Mucosa of stomach (tissue), 1 donor: Measurements from ENCODE around the gene TCHH.

Experiments used
- H3K27me3 ChIP-seq: one replicate; pipeline ENCODE4 v1.7.0; 2013; ENCODE audit warnings: mild to moderate bottlenecking, low read length; ENCODE audit not compliant: control insufficient read depth, insufficient read depth
- H3K36me3 ChIP-seq: one replicate; pipeline ENCODE4 v1.7.0; 2013; ENCODE audit warnings: low read length; ENCODE audit not compliant: control insufficient read depth, insufficient read depth
- H3K4me1 ChIP-seq: one replicate; pipeline ENCODE4 v1.7.0; 2013; ENCODE audit warnings: mild to moderate bottlenecking, low read length; ENCODE audit not compliant: control insufficient read depth, insufficient read depth
- H3K4me3 ChIP-seq: one replicate; pipeline ENCODE4 v1.7.0; 2013; ENCODE audit warnings: low read length
- H3K9ac ChIP-seq: one replicate; pipeline ENCODE4 v1.7.0; 2013; ENCODE audit warnings: mild to moderate bottlenecking, low read length, moderate library complexity
- H3K9me3 ChIP-seq: one replicate; pipeline ENCODE4 v1.7.0; 2013; ENCODE audit warnings: mild to moderate bottlenecking, low read length, moderate library complexity; ENCODE audit not compliant: control insufficient read depth
- donor health status: Pancreatic carcinoma.

TCHH gene

DNA sequence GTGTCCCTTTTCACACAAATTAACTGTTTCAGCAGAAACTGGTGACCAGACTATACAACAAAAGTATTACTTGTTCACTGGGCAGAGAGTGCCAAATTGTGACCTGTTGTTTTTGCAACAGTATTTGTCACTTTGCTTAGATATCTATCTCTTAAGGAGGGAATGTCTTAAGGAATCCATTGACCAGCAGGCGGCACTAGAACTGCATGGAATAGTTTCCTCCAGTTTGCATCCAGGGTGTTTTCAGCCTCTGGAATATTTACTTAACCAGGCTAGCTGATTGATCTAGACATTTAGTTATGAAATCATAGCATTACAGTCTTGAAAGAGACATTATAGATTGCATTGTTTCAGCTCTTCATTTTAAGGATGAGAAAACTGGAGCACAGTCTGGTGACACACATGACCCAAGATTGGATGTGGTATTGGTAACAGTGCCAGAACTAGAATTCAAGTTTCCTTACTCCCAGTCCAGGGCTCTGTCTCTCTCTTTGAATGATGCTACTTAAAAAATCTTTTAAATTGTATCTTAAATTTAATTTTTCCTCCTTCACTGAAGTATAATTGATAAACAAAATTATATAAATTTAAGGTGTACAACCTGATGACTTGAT lies 26.8 kb upstream of the TCHH start:
- Histone ChIP-seq H3K9ac (no peak overlapping the region), H3K4me3 (no peak overlapping the region), H3K4me1 (peaks cover 5% of the 10 kb centered on the region), H3K27me3 (peaks cover 4% of the 10 kb centered on the region), H3K9me3 (no peaks in the 10 kb centered on the region), H3K36me3 (no peaks in the 10 kb centered on the region)

DNA sequence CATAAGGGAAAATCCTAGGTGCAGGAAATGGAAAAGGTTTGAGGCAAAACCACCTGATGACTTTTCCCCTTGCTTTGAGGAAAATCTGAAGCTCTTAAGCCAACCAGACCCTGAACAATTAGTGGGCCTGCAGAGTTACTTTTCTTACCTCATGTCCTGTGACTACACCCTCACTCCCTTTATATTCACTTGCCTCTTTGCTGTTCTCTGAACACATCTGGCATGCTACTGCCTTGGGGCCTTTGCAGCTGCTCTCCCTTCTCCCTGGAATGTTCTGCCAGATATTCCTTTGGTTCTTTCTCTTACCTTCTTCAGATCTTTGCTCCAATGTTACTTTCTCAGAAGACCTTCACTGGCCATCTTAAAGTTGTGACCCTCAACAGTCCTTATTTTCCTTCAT lies 22.0 kb upstream of the TCHH start:
- Histone ChIP-seq H3K36me3 (no peaks in the 10 kb centered on the region), H3K4me3 (no peak overlapping the region), H3K9ac (no peak overlapping the region), H3K4me1 (no peaks in the 10 kb centered on the region), H3K9me3 (no peaks in the 10 kb centered on the region), H3K27me3 (peaks cover 4% of the 10 kb centered on the region)

- Histone ChIP-seq H3K9me3 (no peaks in the 10 kb centered on the region), H3K4me1 (no peaks in the 10 kb centered on the region), H3K36me3 (no peaks in the 10 kb centered on the region), H3K4me3 (no peak overlapping the region), H3K9ac (no peak overlapping the region), H3K27me3 (no peaks in the 10 kb centered on the region)
Measured at GRCh38 chr1:152130186-152130585, 14.9 kb upstream of the TCHH start.

DNA sequence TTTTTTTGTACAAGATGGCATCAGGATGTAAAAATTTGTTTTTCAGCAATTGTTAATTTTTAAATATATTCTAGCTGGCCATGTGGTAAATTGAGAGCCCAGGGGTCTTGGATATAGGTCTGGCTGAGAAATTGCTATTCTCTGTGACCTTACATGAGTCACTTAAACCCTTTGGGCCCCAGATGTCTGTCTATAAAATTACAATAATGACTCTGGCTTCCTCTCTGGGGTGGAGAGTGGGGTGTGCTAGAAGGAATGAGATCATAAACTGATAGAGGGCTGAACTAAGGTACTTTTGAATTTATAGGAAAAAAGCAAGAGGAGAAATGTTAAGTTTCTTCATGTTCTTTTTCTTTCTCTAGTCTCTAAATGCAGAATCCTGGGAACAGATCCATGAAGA lies 12.4 kb upstream of the TCHH start:
- Histone ChIP-seq H3K9me3 (no peaks in the 10 kb centered on the region), H3K9ac (no peak overlapping the region), H3K27me3 (no peaks in the 10 kb centered on the region), H3K4me3 (no peak overlapping the region), H3K36me3 (no peaks in the 10 kb centered on the region), H3K4me1 (no peaks in the 10 kb centered on the region)

GRCh38 chr1:152125834-152126443 lies 10.7 kb upstream of the TCHH start:
- H3K36me3 ChIP-seq: no peaks in the 10 kb centered on the region
- H3K9me3 ChIP-seq: no peaks in the 10 kb centered on the region
- no peak overlapping the region for H3K9ac ChIP-seq
- no peak overlapping the region for H3K4me3 ChIP-seq
- no peaks in the 10 kb centered on the region for H3K27me3 ChIP-seq
- no peaks in the 10 kb centered on the region for H3K4me1 ChIP-seq

- Histone ChIP-seq H3K27me3 (peaks cover 23% of the 10 kb centered on the region), H3K4me1 (no peaks in the 10 kb centered on the region)
Measured at GRCh38 chr1:152118915-152119314, 3.7 kb upstream of the TCHH start.

DNA sequence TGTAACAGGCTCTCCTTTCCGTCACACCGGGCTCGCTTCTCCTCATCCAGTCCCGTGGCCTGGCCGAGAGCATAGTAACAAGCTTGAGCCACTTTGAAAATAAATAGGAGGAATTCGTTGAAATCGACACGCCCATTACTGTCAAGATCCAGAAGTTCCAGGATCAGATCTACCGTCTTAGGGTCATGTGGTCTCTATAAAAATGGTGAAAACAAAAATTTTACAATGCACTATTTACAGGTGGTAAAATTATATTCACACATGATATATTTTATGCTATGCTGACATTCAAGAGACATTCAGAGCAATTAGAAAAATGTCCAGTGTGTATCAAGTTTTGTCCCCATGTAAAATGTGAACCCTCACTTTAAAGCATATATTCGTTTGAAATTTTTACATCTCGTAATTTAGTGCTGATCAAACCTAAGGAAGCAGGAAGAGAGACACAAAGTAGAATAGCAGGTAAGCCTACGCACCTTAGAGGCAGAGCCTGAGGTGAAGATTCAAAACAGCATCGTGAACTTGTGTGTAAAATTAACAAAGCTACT lies 2.3 kb downstream of the TCHH start:
- H3K9ac ChIP-seq: no peak overlapping the region
- H3K4me3 ChIP-seq: no peak overlapping the region
- peaks cover 43% of the 10 kb centered on the region for H3K4me1 ChIP-seq
- no peaks in the 10 kb centered on the region for H3K36me3 ChIP-seq
- no peaks in the 10 kb centered on the region for H3K9me3 ChIP-seq
- H3K27me3 ChIP-seq: peaks cover 81% of the 10 kb centered on the region

More at GRCh38 chr1:152118915-152119314, 3.7 kb upstream of the TCHH start:
- Histone ChIP-seq H3K4me3 (no peak overlapping the region), H3K36me3 (no peaks in the 10 kb centered on the region), H3K9me3 (no peaks in the 10 kb centered on the region), H3K9ac (no peak overlapping the region)

- H3K4me3 ChIP-seq: no peak overlapping the region
- peaks cover 45% of the 10 kb centered on the region for H3K4me1 ChIP-seq
Measured at GRCh38 chr1:152112101-152112884, 3.0 kb downstream of the TCHH start.

GRCh38 chr1:152111515-152111968 lies 3.7 kb downstream of the TCHH start:
- peaks cover 95% of the 10 kb centered on the region for H3K27me3 ChIP-seq
- H3K9ac ChIP-seq: no peak overlapping the region
- peaks cover 45% of the 10 kb centered on the region for H3K4me1 ChIP-seq
- peak overlapping the region; percentile 8 for H3K4me3 ChIP-seq
- H3K36me3 ChIP-seq: no peaks in the 10 kb centered on the region
- H3K9me3 ChIP-seq: no peaks in the 10 kb centered on the region

More at GRCh38 chr1:152112101-152112884, 3.0 kb downstream of the TCHH start:
- no peaks in the 10 kb centered on the region for H3K36me3 ChIP-seq
- H3K9me3 ChIP-seq: no peaks in the 10 kb centered on the region
- peaks cover 88% of the 10 kb centered on the region for H3K27me3 ChIP-seq
- H3K9ac ChIP-seq: no peak overlapping the region

GRCh38 chr1:152110860-152111514 lies 4.3 kb downstream of the TCHH start:
- H3K9ac ChIP-seq: no peak overlapping the region
- peaks cover 45% of the 10 kb centered on the region for H3K4me1 ChIP-seq
- H3K9me3 ChIP-seq: no peaks in the 10 kb centered on the region
- H3K4me3 ChIP-seq: peak overlapping the region; percentile 31
- H3K27me3 ChIP-seq: peaks cover 95% of the 10 kb centered on the region
- H3K36me3 ChIP-seq: no peaks in the 10 kb centered on the region

GRCh38 chr1:152110365-152110859 lies 4.8 kb downstream of the TCHH start:
- peak overlapping the region; percentile 31 for H3K4me3 ChIP-seq
- H3K27me3 ChIP-seq: peaks cover 98% of the 10 kb centered on the region
- no peaks in the 10 kb centered on the region for H3K9me3 ChIP-seq
- H3K9ac ChIP-seq: no peak overlapping the region
- H3K4me1 ChIP-seq: peaks cover 45% of the 10 kb centered on the region
- no peaks in the 10 kb centered on the region for H3K36me3 ChIP-seq
